Loucy (cell line): ENCODE data around the gene CCDC127.
A peak's percentile ranks its signal among the peaks of the same experiment; 100 is the strongest.

ENCODE experiments used
- H2AFZ ChIP-seq: fragments of 200-600 bp; sonication (generic); 2 replicates; pipeline ENCODE4 v1.6.0; 2016; ENCODE audit warnings: antibody characterized with exemption, mild to moderate bottlenecking, low read length, moderate library complexity
- H3F3A ChIP-seq: fragments of 200-600 bp; 2 replicates; pipeline ENCODE4 v1.6.0; 2016; ENCODE audit warnings: antibody characterized with exemption, low read depth, mild to moderate bottlenecking
- H3K27me3 ChIP-seq: fragments of 200-600 bp; sonication (generic); 2 replicates; pipeline ENCODE4 v1.6.1; 2014; ENCODE audit warnings: low read length, mild to moderate bottlenecking; ENCODE audit not compliant: insufficient read depth, poor library complexity, severe bottlenecking
- H3K36me3 ChIP-seq: fragments of 200-600 bp; sonication (generic); 2 replicates; pipeline ENCODE4 v1.6.1; 2016; ENCODE audit warnings: low read length; ENCODE audit not compliant: insufficient read depth
- H3K4me1 ChIP-seq: fragments of 200-600 bp; sonication (generic); 2 replicates; pipeline ENCODE4 v1.5.1; 2014; ENCODE audit warnings: low read length, mild to moderate bottlenecking; ENCODE audit not compliant: insufficient read depth, poor library complexity, severe bottlenecking
- H3K4me2 ChIP-seq: fragments of 200-600 bp; sonication (generic); 2 replicates; pipeline ENCODE4 v1.6.0; 2014; ENCODE audit warnings: antibody characterized with exemption, low read length, low read depth, mild to moderate bottlenecking; ENCODE audit not compliant: poor library complexity, severe bottlenecking
- H3K4me3 ChIP-seq: fragments of 200-600 bp; sonication (generic); 2 replicates; pipeline ENCODE4 v1.5.1; 2014; ENCODE audit warnings: low read length, mild to moderate bottlenecking, mixed read lengths; ENCODE audit not compliant: poor library complexity, severe bottlenecking
- H3K79me2 ChIP-seq: fragments of 200-600 bp; sonication (generic); 2 replicates; pipeline ENCODE4 v1.6.1; 2014; ENCODE audit warnings: low read length; ENCODE audit not compliant: insufficient read depth
- H3K9ac ChIP-seq: fragments of 200-600 bp; sonication (generic); 2 replicates; pipeline ENCODE4 v1.6.0; 2014; ENCODE audit warnings: mild to moderate bottlenecking, low read depth, low read length, moderate library complexity; ENCODE audit not compliant: poor library complexity, severe bottlenecking
- H3K9me2 ChIP-seq: fragments of 200-600 bp; sonication (generic); replicated peaks from 2 replicates; pipeline ENCODE4 v1.6.1; 2016; ENCODE audit warnings: low read depth, low read length, mixed read lengths
- H3K9me3 ChIP-seq: fragments of 200-600 bp; sonication (generic); 2 replicates; pipeline ENCODE4 v1.6.1; 2014; ENCODE audit warnings: mild to moderate bottlenecking, antibody characterized with exemption, low read length, low read depth; ENCODE audit not compliant: insufficient read depth
- H4K20me1 ChIP-seq: fragments of 200-600 bp; sonication (generic); 2 replicates; pipeline ENCODE4 v1.6.0; 2014; ENCODE audit warnings: antibody characterized with exemption, low read length, mild to moderate bottlenecking; ENCODE audit not compliant: insufficient read depth, poor library complexity, severe bottlenecking
- CTCF ChIP-seq: fragments of 200-600 bp; sonication (generic); conservative IDR thresholded peaks from 2 replicates; pipeline ENCODE4 v1.5.1; 2014; ENCODE audit warnings: mild to moderate bottlenecking, antibody characterized with exemption, low read length
- EZH2phosphoT487 ChIP-seq: fragments of 200-600 bp; IDR thresholded peaks from 2 replicates; pipeline ENCODE4 v1.6.1; 2018; ENCODE audit warnings: antibody characterized with exemption, mild to moderate bottlenecking, moderate library complexity, borderline replicate concordance

Gene CCDC127

DNA sequence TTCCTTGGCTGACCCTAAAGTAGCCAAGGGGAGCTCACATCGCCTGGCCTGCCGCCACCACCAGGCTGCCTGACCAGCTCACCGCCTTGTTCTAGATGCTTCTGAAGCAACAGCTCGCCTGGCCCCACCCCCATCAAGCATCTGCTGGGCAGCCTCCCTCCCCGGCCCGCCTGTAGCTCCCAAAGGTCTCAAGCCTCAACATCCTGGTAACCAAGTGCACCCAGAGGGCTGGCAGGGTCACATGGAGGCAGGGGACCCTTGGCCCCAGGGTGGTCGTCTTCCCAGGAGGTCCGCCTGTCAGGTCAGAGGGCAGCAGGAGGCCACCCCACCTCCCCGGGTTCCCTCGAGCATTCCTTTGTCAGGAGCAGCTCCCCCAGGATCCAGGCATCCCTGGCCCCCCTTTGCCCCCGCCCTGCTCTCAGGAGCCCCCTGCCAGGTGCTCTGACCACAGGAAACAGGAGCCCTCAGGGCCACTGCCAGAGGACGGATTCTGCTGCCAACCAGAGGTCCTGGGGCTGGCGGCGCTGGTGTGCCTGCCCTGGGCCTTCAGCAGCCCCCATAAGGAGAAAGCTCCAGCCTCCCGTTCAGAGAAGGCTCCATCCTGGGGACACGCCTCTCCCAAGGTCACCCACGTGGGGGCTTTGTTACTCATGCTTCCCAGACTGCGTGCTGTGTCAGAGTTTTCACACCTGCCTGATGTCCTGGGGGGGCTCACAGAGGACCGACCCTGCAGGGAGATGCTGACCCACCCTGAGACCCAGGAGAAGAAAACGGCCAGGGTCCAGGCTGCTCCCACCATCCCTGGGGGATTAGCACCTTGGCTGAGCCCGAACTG, 30.1 kb downstream of the CCDC127 start:
- H3K4me2 ChIP-seq = peak overlapping the region; percentile 56
- no peaks in the 10 kb centered on the region for H3K9me2 ChIP-seq
- peak overlapping the region; percentile 32 for H3K4me3 ChIP-seq
- peaks cover 61% of the 10 kb centered on the region for H3K4me1 ChIP-seq
- peak overlapping the region; percentile 47 for H3K9ac ChIP-seq
- no peaks in the 10 kb centered on the region for H3K36me3 ChIP-seq
- H2AFZ ChIP-seq = peak overlapping the region; percentile 42
- H4K20me1 ChIP-seq = no peaks in the 10 kb centered on the region
- H3K9me3 ChIP-seq = no peaks in the 10 kb centered on the region
- no peaks in the 10 kb centered on the region for H3K27me3 ChIP-seq
- H3F3A ChIP-seq = no peaks in the 10 kb centered on the region
- H3K79me2 ChIP-seq = no peaks in the 10 kb centered on the region
- TF ChIP-seq EZH2phosphoT487 (no peak), CTCF (no peak)

GRCh38 chr5:187042-187431, 30.9 kb downstream of the CCDC127 start:
- TF ChIP-seq CTCF (no peak), EZH2phosphoT487 (no peak)
- no peak overlapping the region for H2AFZ ChIP-seq
- H3K4me3 ChIP-seq = no peak overlapping the region
- H3F3A ChIP-seq = no peaks in the 10 kb centered on the region
- H3K79me2 ChIP-seq = no peaks in the 10 kb centered on the region
- H3K9me2 ChIP-seq = no peaks in the 10 kb centered on the region
- H3K36me3 ChIP-seq = no peaks in the 10 kb centered on the region
- H4K20me1 ChIP-seq = no peaks in the 10 kb centered on the region
- H3K4me2 ChIP-seq = peak overlapping the region; percentile 55
- H3K27me3 ChIP-seq = no peaks in the 10 kb centered on the region
- no peaks in the 10 kb centered on the region for H3K9me3 ChIP-seq
- peaks cover 61% of the 10 kb centered on the region for H3K4me1 ChIP-seq
- H3K9ac ChIP-seq = peak overlapping the region; percentile 47

DNA sequence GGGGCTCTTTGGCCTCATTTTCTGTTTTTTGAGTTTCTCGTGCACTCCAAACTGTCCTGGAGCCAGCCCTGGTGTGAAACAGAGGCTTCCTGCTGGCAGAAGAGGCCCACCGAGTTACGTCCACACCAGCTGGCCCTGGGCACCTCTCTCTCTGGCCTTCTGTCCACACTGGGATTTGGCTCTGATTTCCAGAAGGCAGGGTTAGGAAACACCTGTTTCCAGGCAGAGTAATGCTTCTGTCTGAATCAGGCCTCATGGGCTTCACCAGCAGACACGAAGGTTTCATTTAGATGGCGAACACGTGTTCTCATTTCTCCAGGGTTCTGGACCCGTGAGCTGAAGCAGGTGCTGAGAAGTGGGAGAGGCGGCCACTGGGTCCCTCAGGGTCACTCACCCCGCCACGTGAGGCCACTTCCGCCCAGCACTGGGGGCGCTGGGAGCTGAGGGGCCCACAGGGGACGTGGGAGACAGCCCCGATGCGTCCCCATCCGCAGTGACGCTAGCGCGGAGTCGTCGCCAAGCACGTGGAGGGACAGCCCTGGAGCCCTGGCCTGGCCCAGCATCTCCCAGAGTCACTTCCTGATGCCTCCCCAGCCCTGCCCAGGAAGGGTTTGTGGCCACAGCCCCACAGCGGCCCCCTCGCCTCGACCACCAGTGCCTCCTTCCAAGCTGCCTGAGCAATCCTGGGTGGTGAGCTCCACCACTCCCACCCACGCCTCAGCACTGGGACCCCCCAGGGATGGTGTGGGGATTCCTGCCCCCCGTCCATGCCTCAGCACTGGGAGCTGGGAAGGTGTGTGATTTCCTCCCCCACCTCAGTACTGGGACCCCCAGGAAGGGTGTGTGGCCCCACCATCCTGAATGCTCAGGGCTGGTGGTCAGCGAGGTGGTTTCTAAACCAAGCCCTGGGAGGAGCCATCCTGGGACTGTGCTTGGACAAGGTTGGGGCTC, 31.6 kb downstream of the CCDC127 start:
- no peaks in the 10 kb centered on the region for H3K9me3 ChIP-seq
- no peaks in the 10 kb centered on the region for H3K36me3 ChIP-seq
- H3K79me2 ChIP-seq = no peaks in the 10 kb centered on the region
- H3K4me3 ChIP-seq = peak overlapping the region; percentile 19
- no peaks in the 10 kb centered on the region for H3K27me3 ChIP-seq
- H4K20me1 ChIP-seq = no peaks in the 10 kb centered on the region
- H3K4me1 ChIP-seq = peaks cover 60% of the 10 kb centered on the region
- no peaks in the 10 kb centered on the region for H3F3A ChIP-seq
- H3K9ac ChIP-seq = peak overlapping the region; percentile 37
- H3K9me2 ChIP-seq = no peaks in the 10 kb centered on the region
- H2AFZ ChIP-seq = no peak overlapping the region
- TF ChIP-seq CTCF = no peak
- TF ChIP-seq EZH2phosphoT487 = no peak
- H3K4me2 ChIP-seq = peak overlapping the region; percentile 55
